ENCODE measurements around the gene GLYAT.

DNA sequence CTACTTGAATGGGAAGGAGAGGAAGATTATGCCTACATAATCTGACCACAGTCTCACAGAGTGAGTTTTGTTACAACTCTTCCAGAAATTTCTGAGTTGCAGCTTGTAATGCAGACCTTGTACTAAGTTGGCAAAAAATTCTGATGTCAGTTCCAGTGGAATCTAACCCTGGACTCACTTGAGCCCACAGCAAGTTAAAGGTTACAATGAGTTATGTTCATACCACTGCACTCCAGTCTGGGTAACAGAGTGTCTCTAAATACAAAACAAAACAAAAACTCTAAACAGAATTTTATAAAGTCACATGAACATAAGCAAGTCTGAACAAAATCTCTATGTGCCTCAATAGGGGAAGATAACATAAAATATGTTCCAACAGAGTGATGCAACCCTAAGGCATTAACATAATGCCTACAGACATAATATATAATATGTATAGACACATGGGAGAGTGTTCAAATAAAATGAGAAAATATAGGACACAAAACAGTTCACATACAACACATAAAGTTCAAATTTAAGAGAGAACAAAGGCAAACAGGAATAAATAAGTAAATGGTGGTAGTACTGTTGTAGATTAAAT is 1.1 kb downstream of the GLYAT start:
- TF ChIP-seq FOXM1 (IDR thresholded peaks at IDR 0.05; ENCODE audit: borderline replicate concordance) (no peak), NFRKB (IDR thresholded peaks at IDR 0.05) (no peak), SUZ12 (IDR thresholded peaks at IDR 0.05) (no peak), FOXK2 (IDR thresholded peaks at IDR 0.05) (no peak), BHLHE40 (IDR thresholded peaks at IDR 0.05; ENCODE audit: borderline replicate concordance) (no peak), ARNT (IDR thresholded peaks at IDR 0.05) (no peak), ZNF384 (IDR thresholded peaks at IDR 0.05) (no peak)
